Middle frontal gyrus (tissue), 1 donor: ENCODE results near the gene DUSP1.

ENCODE experiments used
- DNase-seq: peaks from one replicate; pipeline ENCODE4 v3.0.0-alpha.2; 2015; ENCODE audit warnings: low spot score; ENCODE audit errors: extremely low spot score

Gene DUSP1

GRCh38 chr5:172745838-172746237 lies 25.2 kb downstream of the DUSP1 start:
- DNase-seq = no peak

GRCh38 chr5:172745406-172745805 lies 25.6 kb downstream of the DUSP1 start:
- DNase-seq = no peak

GRCh38 chr5:172744123-172745104 lies 26.6 kb downstream of the DUSP1 start:
- DNase-seq = no peak

GRCh38 chr5:172743112-172743959 lies 27.7 kb downstream of the DUSP1 start:
- no peak for DNase-seq

GRCh38 chr5:172741206-172741582 lies 29.8 kb downstream of the DUSP1 start:
- no peak for DNase-seq

- no peak for DNase-seq
Measured at GRCh38 chr5:172740428-172741205, 30.4 kb downstream of the DUSP1 start.

- DNase-seq = no peak
Measured at GRCh38 chr5:172739375-172739774, 31.6 kb downstream of the DUSP1 start.

- DNase-seq = no peak
Measured at GRCh38 chr5:172736508-172737135, 34.4 kb downstream of the DUSP1 start.

GRCh38 chr5:172735141-172735831 lies 35.7 kb downstream of the DUSP1 start:
- no peak for DNase-seq

- no peak for DNase-seq
Measured at GRCh38 chr5:172733974-172734346, 37.0 kb downstream of the DUSP1 start.

- DNase-seq = no peak
Measured at GRCh38 chr5:172733131-172733973, 37.6 kb downstream of the DUSP1 start.

GRCh38 chr5:172732201-172732865 lies 38.7 kb downstream of the DUSP1 start:
- DNase-seq = no peak

GRCh38 chr5:172731680-172732074 lies 39.3 kb downstream of the DUSP1 start:
- DNase-seq = no peak

GRCh38 chr5:172730981-172731679 lies 39.9 kb downstream of the DUSP1 start:
- DNase-seq = no peak

- no peak for DNase-seq
Measured at GRCh38 chr5:172730222-172730621, 40.8 kb downstream of the DUSP1 start.

- no peak for DNase-seq
Measured at GRCh38 chr5:172729588-172729987, 41.4 kb downstream of the DUSP1 start.

GRCh38 chr5:172728481-172729241 lies 42.3 kb downstream of the DUSP1 start:
- no peak for DNase-seq

- no peak for DNase-seq
Measured at GRCh38 chr5:172727551-172727950, 43.4 kb downstream of the DUSP1 start.
